GM23248 (cell line): Measurements from ENCODE around the gene MYH7.

Source experiments
- EZH2 ChIP-seq: fragments of 200-600 bp; sonication (generic); IDR thresholded peaks from 2 replicates; pipeline ENCODE4 v1.6.1; 2018; ENCODE audit warnings: antibody characterized with exemption, mild to moderate bottlenecking; ENCODE audit not compliant: insufficient read depth, poor library complexity, severe bottlenecking
- EZH2phosphoT487 ChIP-seq: fragments of 200-600 bp; sonication (generic); IDR thresholded peaks from 2 replicates; pipeline ENCODE4 v1.6.1; 2018; ENCODE audit warnings: antibody characterized with exemption, moderate library complexity, mild to moderate bottlenecking, low read depth; ENCODE audit not compliant: insufficient read depth

DNA sequence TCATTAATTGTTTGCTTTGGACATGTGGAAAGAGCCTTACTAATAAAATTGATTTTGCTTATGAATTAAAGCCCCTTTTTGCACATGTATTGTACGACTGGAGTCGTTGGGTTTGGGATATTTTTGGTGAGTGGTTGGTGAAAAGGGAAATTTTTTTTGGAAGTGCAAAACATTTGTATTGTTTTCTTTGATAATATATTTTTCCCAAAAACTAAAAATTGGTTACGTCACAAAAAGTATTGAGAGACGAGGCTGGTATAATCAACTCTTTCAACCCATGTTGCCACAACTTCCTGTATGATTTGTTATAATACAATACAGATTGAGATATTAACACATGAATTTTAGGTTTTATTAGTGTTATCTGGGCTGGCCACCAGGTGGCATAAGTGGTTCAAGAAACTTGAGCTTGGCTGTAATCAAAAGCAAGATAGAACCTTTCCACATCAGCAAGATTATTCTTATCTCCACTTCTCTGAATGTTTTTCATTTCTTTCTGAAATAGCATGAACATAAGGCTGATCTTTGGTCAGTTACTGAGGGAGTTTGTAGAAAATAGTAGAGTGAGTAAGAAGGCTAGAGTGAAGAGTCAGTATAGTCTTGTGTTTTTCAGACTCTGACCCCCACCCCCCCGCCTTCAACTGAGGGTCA, 42.8 kb upstream of the MYH7 start:
- TF ChIP-seq EZH2 (no peak), EZH2phosphoT487 (no peak)
